GM23338 (cell line): Measurements from ENCODE around the gene PPCDC. TPM values are rescaled to one million over a fixed set of nuclear protein-coding genes. Genes with fewer than 3 reads are reported as not detected.
A peak's percentile ranks its signal among the peaks of the same experiment; 100 is the strongest.

ENCODE experiments used
- ATAC-seq: fragments of 200-7000 bp; cut with Tn5 transposase; 3 replicates; pipeline ENCODE4 v1.9.1; 2020
- DNase-seq: peaks from one replicate; pipeline ENCODE4 v3.0.0-alpha.2; 2015; ENCODE audit warnings: low spot score
- H2AFZ ChIP-seq: fragments of 200-600 bp; sonication (generic); 2 replicates; pipeline ENCODE4 v1.8.0; 2016; ENCODE audit warnings: antibody characterized with exemption, mild to moderate bottlenecking, moderate library complexity
- H3F3A ChIP-seq: fragments of 200-600 bp; sonication (generic); replicated peaks from 2 replicates; pipeline ENCODE4 v1.8.0; 2017; ENCODE audit warnings: antibody characterized with exemption, mixed run types, low read depth
- H3K27ac ChIP-seq: fragments of 200-600 bp; sonication (generic); 2 replicates; pipeline ENCODE4 v1.6.1; 2016; ENCODE audit warnings: low read depth
- H3K27me3 ChIP-seq: fragments of 200-600 bp; sonication (generic); 2 replicates; pipeline ENCODE4 v1.8.0; 2016; ENCODE audit warnings: mild to moderate bottlenecking, mixed run types, moderate library complexity; ENCODE audit not compliant: insufficient read depth
- H3K36me3 ChIP-seq: fragments of 200-600 bp; sonication (generic); 2 replicates; pipeline ENCODE4 v1.8.0; 2016; ENCODE audit warnings: mild to moderate bottlenecking; ENCODE audit not compliant: insufficient read depth
- H3K4me1 ChIP-seq: fragments of 200-600 bp; sonication (generic); 2 replicates; pipeline ENCODE4 v1.8.0; 2016; ENCODE audit warnings: mild to moderate bottlenecking, moderate library complexity; ENCODE audit not compliant: insufficient read depth
- H3K4me2 ChIP-seq: fragments of 200-600 bp; sonication (generic); 2 replicates; pipeline ENCODE4 v1.7.1; 2017; ENCODE audit warnings: mixed run types
- H3K4me3 ChIP-seq: fragments of 200-600 bp; sonication (generic); 2 replicates; pipeline ENCODE4 v1.6.1; 2016; ENCODE audit warnings: mixed run types
- H3K79me2 ChIP-seq: fragments of 200-600 bp; sonication (generic); replicated peaks from 2 replicates; pipeline ENCODE4 v1.8.0; 2017; ENCODE audit warnings: mild to moderate bottlenecking; ENCODE audit not compliant: insufficient read depth
- H3K9me2 ChIP-seq: fragments of 200-600 bp; sonication (generic); 2 replicates; pipeline ENCODE4 v1.8.0; 2017; ENCODE audit not compliant: insufficient read depth
- H4K20me1 ChIP-seq: fragments of 200-600 bp; sonication (generic); replicated peaks from 2 replicates; pipeline ENCODE4 v1.8.0; 2017; ENCODE audit warnings: mild to moderate bottlenecking; ENCODE audit not compliant: insufficient read depth
- H3K27ac Mint-ChIP-seq: 2 replicates; pipeline ENCODE4 v1.8.0; 2020; ENCODE audit warnings: inconsistent platforms, mild to moderate bottlenecking, moderate library complexity, mixed read lengths
- H3K27me3 Mint-ChIP-seq: 3 replicates; pipeline ENCODE4 v1.8.0; 2022; ENCODE audit warnings: low read depth, mild to moderate bottlenecking, moderate library complexity, mixed read lengths, inconsistent platforms; ENCODE audit not compliant: insufficient read depth, poor library complexity
- H3K36me3 Mint-ChIP-seq: 3 replicates; pipeline ENCODE4 v1.8.0; 2021; ENCODE audit warnings: low read depth, mild to moderate bottlenecking, inconsistent platforms, moderate library complexity, mixed read lengths
- H3K4me1 Mint-ChIP-seq: 3 replicates; pipeline ENCODE4 v1.8.0; 2020; ENCODE audit warnings: mild to moderate bottlenecking, inconsistent platforms, mixed read lengths
- H3K4me3 Mint-ChIP-seq: 3 replicates; pipeline ENCODE4 v1.8.0; 2021; ENCODE audit warnings: moderate library complexity, mild to moderate bottlenecking, inconsistent platforms, mixed read lengths
- H3K9me3 Mint-ChIP-seq: 3 replicates; pipeline ENCODE4 v1.8.0; 2020; ENCODE audit warnings: moderate library complexity, mild to moderate bottlenecking, inconsistent platforms, mixed read lengths
- EZH2 ChIP-seq: fragments of 200-600 bp; sonication (generic); IDR thresholded peaks from one replicate; pipeline ENCODE4 v1.8.0; 2017; ENCODE audit warnings: antibody characterized with exemption, mild to moderate bottlenecking, low read depth; ENCODE audit not compliant: unreplicated experiment
- JUNB ChIP-seq: IDR thresholded peaks from one replicate; pipeline ENCODE4 v1.6.1; 2016; ENCODE audit warnings: antibody characterized with exemption; ENCODE audit not compliant: unreplicated experiment
- POLR2AphosphoS5 ChIP-seq: IDR thresholded peaks from 2 replicates; pipeline ENCODE4 v1.6.1; 2016; ENCODE audit warnings: antibody characterized with exemption, low read depth
- STAT1 ChIP-seq: IDR thresholded peaks from one replicate; pipeline ENCODE4 v1.6.1; 2016; ENCODE audit warnings: antibody characterized with exemption; ENCODE audit not compliant: unreplicated experiment
- ZNF114 ChIP-seq: fragments of 250-450 bp; sonication (Bioruptor Pico); IDR thresholded peaks from 2 replicates; pipeline ENCODE4 v1.5.0; 2020; ENCODE audit warnings: mild to moderate bottlenecking, moderate library complexity
- polyA plus RNA-seq: library from polyadenylated mRNA; unstranded; fragments of >200 nt; fragmentation: Nextera tagmentation; extraction: Ambion mirVana; gene quantifications from 2 replicates; pipeline ENCODE4 v1.2.1, GENCODE V29; 2016
- total RNA-seq: library from RNA; depleted of rRNA; stranded (reverse); fragments of >200 nt; shearing (Covaris generic); gene quantifications from 2 replicates; pipeline ENCODE4 v1.2.3, GENCODE V29; 2014
- TF ChIP-seq, protein P1 (sequence below), 2 experiments: fragments of 200-600 bp in 1 of 2; sonication (generic) in 1 of 2; conservative IDR thresholded peaks; 2 replicates each; pipeline versions ENCODE4 v1.5.1 to v1.6.1; 2016 to 2017; ENCODE audit warnings: antibody characterized with exemption in 2 of 2, low read depth in 2 of 2, mild to moderate bottlenecking in 2 of 2, moderate library complexity in 1 of 2
- TF ChIP-seq, protein P2 (sequence below): IDR thresholded peaks from one replicate; pipeline ENCODE4 v1.6.1; 2018; ENCODE audit warnings: antibody characterized with exemption; ENCODE audit not compliant: unreplicated experiment
- TF ChIP-seq, protein P3 (sequence below): fragments of 250-450 bp; sonication (Bioruptor Pico); IDR thresholded peaks from 2 replicates; pipeline ENCODE4 v1.5.0; 2020; ENCODE audit warnings: mild to moderate bottlenecking, moderate library complexity

PPCDC gene
- total and polyA plus RNA-seq, 2 experiments from 2014 or later = 17.8 to 40.2 TPM

DNA sequence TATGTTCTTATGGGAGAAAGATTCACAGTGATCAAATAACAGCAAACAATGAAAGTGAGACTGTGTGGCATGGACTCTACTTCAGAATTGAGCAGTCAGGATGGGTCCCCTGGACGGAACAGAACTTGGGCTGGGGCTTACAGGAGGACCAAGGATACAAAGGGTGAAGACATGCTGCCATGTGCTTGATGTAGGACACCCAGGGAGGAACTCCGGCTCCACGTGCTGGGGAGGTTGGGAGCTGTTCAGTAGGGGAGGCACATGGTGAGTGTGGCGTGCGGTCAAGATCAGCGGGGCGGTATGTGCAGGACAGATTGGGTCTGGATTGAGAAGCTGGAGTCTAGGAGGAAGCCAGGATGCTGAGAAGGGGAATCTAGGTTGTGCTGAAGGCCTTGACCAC is 32.6 kb downstream of the PPCDC start:
- H3K36me3 Mint-ChIP-seq = no peaks in the 10 kb centered on the region
- DNase-seq (no peak), ATAC-seq (no peak)
- peaks cover 6% of the 10 kb centered on the region for H3K27me3 Mint-ChIP-seq
- Histone ChIP-seq H3K4me3 (no peak overlapping the region), H3K4me1 (no peaks in the 10 kb centered on the region), H3K27me3 (no peaks in the 10 kb centered on the region), H2AFZ (no peak overlapping the region), H3K27ac (no peak overlapping the region), H3K4me2 (no peak overlapping the region), H3F3A (no peaks in the 10 kb centered on the region), H3K79me2 (no peaks in the 10 kb centered on the region), H3K36me3 (no peaks in the 10 kb centered on the region), H3K9me2 (no peaks in the 10 kb centered on the region), H4K20me1 (no peaks in the 10 kb centered on the region; the same call in 1 of the 2 replicates)
- no peak overlapping the region for H3K4me3 Mint-ChIP-seq
- no peak for TF ChIP-seq STAT1
- TF ChIP-seq, protein P1, sequence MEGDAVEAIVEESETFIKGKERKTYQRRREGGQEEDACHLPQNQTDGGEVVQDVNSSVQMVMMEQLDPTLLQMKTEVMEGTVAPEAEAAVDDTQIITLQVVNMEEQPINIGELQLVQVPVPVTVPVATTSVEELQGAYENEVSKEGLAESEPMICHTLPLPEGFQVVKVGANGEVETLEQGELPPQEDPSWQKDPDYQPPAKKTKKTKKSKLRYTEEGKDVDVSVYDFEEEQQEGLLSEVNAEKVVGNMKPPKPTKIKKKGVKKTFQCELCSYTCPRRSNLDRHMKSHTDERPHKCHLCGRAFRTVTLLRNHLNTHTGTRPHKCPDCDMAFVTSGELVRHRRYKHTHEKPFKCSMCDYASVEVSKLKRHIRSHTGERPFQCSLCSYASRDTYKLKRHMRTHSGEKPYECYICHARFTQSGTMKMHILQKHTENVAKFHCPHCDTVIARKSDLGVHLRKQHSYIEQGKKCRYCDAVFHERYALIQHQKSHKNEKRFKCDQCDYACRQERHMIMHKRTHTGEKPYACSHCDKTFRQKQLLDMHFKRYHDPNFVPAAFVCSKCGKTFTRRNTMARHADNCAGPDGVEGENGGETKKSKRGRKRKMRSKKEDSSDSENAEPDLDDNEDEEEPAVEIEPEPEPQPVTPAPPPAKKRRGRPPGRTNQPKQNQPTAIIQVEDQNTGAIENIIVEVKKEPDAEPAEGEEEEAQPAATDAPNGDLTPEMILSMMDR (conservative IDR thresholded peaks at IDR 0.05; ENCODE audit: low read depth in 2 of 2) = no peak
- no peak overlapping the region for H3K27ac Mint-ChIP-seq
- H3K4me1 Mint-ChIP-seq = no peaks in the 10 kb centered on the region
- H3K9me3 Mint-ChIP-seq = no peaks in the 10 kb centered on the region

- ATAC-seq (peak; percentile 39; the same call in 1 of the 3 replicates), DNase-seq (peak; percentile 17)
- no peaks in the 10 kb centered on the region for H3K27me3 ChIP-seq
- no peaks in the 10 kb centered on the region for H3K9me2 ChIP-seq
- H3K4me2 ChIP-seq = no peak overlapping the region
- H3K27me3 Mint-ChIP-seq = peaks cover 6% of the 10 kb centered on the region
- H3K4me1 ChIP-seq = no peaks in the 10 kb centered on the region
- H3K36me3 ChIP-seq = no peaks in the 10 kb centered on the region
- no peak overlapping the region for H2AFZ ChIP-seq
- no peak overlapping the region for H3K27ac ChIP-seq
- H3K79me2 ChIP-seq = no peaks in the 10 kb centered on the region
- no peak overlapping the region for H3K4me3 ChIP-seq
- no peaks in the 10 kb centered on the region for H3K9me3 Mint-ChIP-seq
- H4K20me1 ChIP-seq = no peaks in the 10 kb centered on the region
- H3F3A ChIP-seq = no peaks in the 10 kb centered on the region
- H3K4me3 Mint-ChIP-seq = no peak overlapping the region
- H3K27ac Mint-ChIP-seq = no peak overlapping the region
- H3K36me3 Mint-ChIP-seq = no peaks in the 10 kb centered on the region
- H3K4me1 Mint-ChIP-seq = no peaks in the 10 kb centered on the region
- TF ChIP-seq, protein P2, sequence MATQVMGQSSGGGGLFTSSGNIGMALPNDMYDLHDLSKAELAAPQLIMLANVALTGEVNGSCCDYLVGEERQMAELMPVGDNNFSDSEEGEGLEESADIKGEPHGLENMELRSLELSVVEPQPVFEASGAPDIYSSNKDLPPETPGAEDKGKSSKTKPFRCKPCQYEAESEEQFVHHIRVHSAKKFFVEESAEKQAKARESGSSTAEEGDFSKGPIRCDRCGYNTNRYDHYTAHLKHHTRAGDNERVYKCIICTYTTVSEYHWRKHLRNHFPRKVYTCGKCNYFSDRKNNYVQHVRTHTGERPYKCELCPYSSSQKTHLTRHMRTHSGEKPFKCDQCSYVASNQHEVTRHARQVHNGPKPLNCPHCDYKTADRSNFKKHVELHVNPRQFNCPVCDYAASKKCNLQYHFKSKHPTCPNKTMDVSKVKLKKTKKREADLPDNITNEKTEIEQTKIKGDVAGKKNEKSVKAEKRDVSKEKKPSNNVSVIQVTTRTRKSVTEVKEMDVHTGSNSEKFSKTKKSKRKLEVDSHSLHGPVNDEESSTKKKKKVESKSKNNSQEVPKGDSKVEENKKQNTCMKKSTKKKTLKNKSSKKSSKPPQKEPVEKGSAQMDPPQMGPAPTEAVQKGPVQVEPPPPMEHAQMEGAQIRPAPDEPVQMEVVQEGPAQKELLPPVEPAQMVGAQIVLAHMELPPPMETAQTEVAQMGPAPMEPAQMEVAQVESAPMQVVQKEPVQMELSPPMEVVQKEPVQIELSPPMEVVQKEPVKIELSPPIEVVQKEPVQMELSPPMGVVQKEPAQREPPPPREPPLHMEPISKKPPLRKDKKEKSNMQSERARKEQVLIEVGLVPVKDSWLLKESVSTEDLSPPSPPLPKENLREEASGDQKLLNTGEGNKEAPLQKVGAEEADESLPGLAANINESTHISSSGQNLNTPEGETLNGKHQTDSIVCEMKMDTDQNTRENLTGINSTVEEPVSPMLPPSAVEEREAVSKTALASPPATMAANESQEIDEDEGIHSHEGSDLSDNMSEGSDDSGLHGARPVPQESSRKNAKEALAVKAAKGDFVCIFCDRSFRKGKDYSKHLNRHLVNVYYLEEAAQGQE = no peak
- no peak for TF ChIP-seq ZNF114 (CRISPR knock-in tag)
- TF ChIP-seq, protein P3, sequence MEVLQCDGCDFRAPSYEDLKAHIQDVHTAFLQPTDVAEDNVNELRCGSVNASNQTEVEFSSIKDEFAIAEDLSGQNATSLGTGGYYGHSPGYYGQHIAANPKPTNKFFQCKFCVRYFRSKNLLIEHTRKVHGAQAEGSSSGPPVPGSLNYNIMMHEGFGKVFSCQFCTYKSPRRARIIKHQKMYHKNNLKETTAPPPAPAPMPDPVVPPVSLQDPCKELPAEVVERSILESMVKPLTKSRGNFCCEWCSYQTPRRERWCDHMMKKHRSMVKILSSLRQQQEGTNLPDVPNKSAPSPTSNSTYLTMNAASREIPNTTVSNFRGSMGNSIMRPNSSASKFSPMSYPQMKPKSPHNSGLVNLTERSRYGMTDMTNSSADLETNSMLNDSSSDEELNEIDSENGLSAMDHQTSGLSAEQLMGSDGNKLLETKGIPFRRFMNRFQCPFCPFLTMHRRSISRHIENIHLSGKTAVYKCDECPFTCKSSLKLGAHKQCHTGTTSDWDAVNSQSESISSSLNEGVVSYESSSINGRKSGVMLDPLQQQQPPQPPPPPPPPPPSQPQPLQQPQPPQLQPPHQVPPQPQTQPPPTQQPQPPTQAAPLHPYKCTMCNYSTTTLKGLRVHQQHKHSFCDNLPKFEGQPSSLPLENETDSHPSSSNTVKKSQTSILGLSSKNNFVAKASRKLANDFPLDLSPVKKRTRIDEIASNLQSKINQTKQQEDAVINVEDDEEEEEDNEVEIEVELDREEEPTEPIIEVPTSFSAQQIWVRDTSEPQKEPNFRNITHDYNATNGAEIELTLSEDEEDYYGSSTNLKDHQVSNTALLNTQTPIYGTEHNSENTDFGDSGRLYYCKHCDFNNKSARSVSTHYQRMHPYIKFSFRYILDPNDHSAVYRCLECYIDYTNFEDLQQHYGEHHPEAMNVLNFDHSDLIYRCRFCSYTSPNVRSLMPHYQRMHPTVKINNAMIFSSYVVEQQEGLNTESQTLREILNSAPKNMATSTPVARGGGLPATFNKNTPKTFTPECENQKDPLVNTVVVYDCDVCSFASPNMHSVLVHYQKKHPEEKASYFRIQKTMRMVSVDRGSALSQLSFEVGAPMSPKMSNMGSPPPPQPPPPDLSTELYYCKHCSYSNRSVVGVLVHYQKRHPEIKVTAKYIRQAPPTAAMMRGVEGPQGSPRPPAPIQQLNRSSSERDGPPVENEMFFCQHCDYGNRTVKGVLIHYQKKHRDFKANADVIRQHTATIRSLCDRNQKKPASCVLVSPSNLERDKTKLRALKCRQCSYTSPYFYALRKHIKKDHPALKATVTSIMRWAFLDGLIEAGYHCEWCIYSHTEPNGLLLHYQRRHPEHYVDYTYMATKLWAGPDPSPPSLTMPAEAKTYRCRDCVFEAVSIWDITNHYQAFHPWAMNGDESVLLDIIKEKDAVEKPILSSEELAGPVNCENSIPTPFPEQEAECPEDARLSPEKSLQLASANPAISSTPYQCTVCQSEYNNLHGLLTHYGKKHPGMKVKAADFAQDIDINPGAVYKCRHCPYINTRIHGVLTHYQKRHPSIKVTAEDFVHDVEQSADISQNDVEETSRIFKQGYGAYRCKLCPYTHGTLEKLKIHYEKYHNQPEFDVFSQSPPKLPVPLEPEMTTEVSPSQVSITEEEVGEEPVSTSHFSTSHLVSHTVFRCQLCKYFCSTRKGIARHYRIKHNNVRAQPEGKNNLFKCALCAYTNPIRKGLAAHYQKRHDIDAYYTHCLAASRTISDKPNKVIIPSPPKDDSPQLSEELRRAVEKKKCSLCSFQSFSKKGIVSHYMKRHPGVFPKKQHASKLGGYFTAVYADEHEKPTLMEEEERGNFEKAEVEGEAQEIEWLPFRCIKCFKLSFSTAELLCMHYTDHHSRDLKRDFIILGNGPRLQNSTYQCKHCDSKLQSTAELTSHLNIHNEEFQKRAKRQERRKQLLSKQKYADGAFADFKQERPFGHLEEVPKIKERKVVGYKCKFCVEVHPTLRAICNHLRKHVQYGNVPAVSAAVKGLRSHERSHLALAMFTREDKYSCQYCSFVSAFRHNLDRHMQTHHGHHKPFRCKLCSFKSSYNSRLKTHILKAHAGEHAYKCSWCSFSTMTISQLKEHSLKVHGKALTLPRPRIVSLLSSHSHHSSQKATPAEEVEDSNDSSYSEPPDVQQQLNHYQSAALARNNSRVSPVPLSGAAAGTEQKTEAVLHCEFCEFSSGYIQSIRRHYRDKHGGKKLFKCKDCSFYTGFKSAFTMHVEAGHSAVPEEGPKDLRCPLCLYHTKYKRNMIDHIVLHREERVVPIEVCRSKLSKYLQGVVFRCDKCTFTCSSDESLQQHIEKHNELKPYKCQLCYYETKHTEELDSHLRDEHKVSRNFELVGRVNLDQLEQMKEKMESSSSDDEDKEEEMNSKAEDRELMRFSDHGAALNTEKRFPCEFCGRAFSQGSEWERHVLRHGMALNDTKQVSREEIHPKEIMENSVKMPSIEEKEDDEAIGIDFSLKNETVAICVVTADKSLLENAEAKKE (CRISPR knock-in tag) = no peak
- TF ChIP-seq STAT1 = no peak
- TF ChIP-seq EZH2 = no peak
- TF ChIP-seq JUNB = no peak
- no peak for TF ChIP-seq POLR2AphosphoS5
Measured at GRCh38 chr15:75058127-75058905, 34.9 kb downstream of the PPCDC start.
